ENCODE measurements around the gene SAXO1. TPM values are rescaled to one million over a fixed set of nuclear protein-coding genes. Genes with fewer than 3 reads are reported as not detected.
"Not testable (repeated sequence)": the region's sequence is repeated elsewhere in the genome, so short reads cannot be mapped to it uniquely, and the experiment has no call there.

The SAXO1 gene
- total and polyA plus RNA-seq, 3 donors from 2014 or later = 25.8 to 103 (median 44.0) TPM

DNA sequence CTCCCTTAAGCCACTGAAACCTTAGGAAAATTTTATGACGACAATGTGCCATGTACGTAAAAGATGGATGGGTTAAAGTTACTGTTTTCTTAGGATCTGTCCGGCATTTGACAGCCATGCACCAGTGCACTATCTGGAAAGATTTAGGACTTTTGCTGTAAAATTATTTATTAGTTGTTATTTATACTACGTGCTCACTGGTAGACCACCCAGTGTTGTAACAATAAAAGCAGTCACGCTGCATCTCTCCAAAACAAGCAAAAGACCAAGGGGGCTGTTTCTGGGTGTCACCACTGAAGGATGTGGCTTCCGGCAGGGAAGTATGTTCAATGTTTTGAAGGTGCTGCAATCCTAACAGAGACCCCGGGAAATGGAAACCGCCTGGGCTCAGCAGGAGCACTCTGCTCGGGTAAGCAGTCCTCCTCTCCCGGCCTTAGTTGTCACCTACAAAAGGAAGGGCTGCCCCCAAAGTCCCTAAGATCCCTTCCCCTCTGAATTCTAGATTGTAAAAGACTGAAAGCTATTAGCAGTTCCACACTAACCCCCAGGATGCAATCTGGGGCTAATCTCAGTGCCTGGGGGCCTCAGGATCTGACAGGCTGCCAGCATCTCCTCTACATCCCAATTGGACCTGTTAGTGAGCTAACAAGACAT, 38.6 kb downstream of the SAXO1 start:
- WGBS, 2 donors = 64 to 76% methylated on average over 10 of the region's 10 CpGs
- Histone ChIP-seq H3K9me3 (no peaks in the 10 kb centered on the region), H3K36me3 (ENCODE audit: low read depth, missing control alignments) (no peaks in the 10 kb centered on the region), H3K27me3 (no peaks in the 10 kb centered on the region), H3K4me1 (no peaks in the 10 kb centered on the region), H3K4me3 (no peak overlapping the region), H3K27ac (no peak overlapping the region)
- DNase-seq = no peak
- TF ChIP-seq, protein P1, sequence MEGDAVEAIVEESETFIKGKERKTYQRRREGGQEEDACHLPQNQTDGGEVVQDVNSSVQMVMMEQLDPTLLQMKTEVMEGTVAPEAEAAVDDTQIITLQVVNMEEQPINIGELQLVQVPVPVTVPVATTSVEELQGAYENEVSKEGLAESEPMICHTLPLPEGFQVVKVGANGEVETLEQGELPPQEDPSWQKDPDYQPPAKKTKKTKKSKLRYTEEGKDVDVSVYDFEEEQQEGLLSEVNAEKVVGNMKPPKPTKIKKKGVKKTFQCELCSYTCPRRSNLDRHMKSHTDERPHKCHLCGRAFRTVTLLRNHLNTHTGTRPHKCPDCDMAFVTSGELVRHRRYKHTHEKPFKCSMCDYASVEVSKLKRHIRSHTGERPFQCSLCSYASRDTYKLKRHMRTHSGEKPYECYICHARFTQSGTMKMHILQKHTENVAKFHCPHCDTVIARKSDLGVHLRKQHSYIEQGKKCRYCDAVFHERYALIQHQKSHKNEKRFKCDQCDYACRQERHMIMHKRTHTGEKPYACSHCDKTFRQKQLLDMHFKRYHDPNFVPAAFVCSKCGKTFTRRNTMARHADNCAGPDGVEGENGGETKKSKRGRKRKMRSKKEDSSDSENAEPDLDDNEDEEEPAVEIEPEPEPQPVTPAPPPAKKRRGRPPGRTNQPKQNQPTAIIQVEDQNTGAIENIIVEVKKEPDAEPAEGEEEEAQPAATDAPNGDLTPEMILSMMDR (IDR thresholded peaks at IDR 0.05) = no peak
- TF ChIP-seq POLR2A (IDR thresholded peaks at IDR 0.05) = no peak
- intact Hi-C loops (cut with DNase I; ENCODE audit: low total_unique reads) = no loop called here

DNA sequence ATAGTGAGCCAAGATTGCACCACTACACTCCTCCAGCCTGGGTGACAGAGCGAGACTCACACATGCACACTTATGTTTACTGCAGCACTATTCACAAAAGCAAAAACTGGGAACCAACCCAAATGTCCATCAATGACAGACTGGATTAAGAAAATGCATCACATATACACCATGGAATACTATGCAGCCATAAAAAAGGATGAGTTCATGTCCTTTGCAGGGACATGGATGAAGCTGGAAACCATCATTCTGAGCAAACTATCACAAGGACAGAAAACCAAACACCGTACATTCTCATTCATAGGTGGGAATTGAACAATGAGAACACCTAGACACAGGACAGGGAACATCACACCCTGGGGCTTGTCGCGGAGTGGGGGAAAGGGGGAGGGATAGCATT, 41.8 kb downstream of the SAXO1 start:
- WGBS, 2 donors = 93 to 98% methylated on average over 4 of the region's 4 CpGs
- H3K36me3 ChIP-seq (ENCODE audit: low read depth, missing control alignments); H3K27me3 ChIP-seq; H3K4me1 ChIP-seq; DNase-seq; H3K4me3 ChIP-seq; H3K9me3 ChIP-seq; intact Hi-C loops (cut with DNase I; ENCODE audit: low total_unique reads); H3K27ac ChIP-seq: not testable (repeated sequence)

DNA sequence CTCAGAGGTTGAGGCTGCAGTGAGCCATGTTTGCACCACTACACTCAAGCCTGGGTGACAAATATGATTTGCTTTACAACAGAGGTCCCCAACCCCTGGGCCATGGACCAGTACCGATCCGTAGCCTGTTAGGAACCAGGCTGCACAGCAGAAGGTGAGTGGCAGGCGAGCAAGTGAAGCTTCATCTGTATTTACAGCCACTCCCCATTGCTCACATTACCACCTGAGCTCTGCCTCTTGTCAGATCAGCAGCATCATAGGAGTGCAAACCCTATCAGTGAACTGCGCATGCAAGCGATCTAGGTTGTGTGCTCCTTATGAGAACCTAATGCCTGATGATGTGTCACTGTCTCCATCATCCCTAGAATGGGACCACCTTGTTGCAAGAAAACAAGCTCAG, 42.5 kb downstream of the SAXO1 start:
- intact Hi-C loops (cut with DNase I; ENCODE audit: low total_unique reads) = no loop called here
- H3K36me3 ChIP-seq (ENCODE audit: low read depth, missing control alignments) = no peaks in the 10 kb centered on the region
- H3K9me3 ChIP-seq = no peaks in the 10 kb centered on the region
- no peak overlapping the region for H3K27ac ChIP-seq
- H3K4me1 ChIP-seq = no peaks in the 10 kb centered on the region
- 88 to 100% methylated on average over 4 to 5 of the region's 5 CpGs for WGBS, 2 donors
- no peaks in the 10 kb centered on the region for H3K27me3 ChIP-seq
- H3K4me3 ChIP-seq = no peak overlapping the region
- TF ChIP-seq, protein P1 (IDR thresholded peaks at IDR 0.05) = no peak
- no peak for TF ChIP-seq POLR2A (IDR thresholded peaks at IDR 0.05)
- DNase-seq = no peak

DNA sequence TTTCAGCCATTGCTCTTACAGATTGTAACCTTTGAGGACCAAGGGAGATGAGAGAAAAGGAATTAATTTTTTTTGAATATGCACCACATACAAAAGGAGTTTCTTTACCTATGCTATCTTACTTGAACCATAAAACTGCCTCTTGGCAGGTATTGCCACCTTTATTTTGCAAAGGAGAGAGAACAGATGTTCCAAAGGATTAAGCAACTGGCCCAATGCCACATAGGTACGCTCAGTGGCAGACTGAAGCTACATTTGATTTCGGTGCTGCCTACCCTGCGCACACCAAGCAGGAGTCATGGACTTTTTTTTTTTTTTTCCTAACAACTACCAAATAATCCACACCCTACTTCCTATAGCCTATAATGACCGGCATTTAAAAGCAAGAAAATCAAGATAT, 43.1 kb downstream of the SAXO1 start:
- intact Hi-C loops (cut with DNase I; ENCODE audit: low total_unique reads) = no loop called here
- no peaks in the 10 kb centered on the region for H3K36me3 ChIP-seq (ENCODE audit: low read depth, missing control alignments)
- H3K4me1 ChIP-seq = no peaks in the 10 kb centered on the region
- no peak for DNase-seq
- WGBS, 2 donors = 95 to 99% methylated on average over 4 of the region's 4 CpGs
- TF ChIP-seq, protein P1 (IDR thresholded peaks at IDR 0.05) = no peak
- no peak for TF ChIP-seq POLR2A (IDR thresholded peaks at IDR 0.05)
- H3K4me3 ChIP-seq = no peak overlapping the region
- H3K27ac ChIP-seq = no peak overlapping the region
- H3K27me3 ChIP-seq = no peaks in the 10 kb centered on the region
- H3K9me3 ChIP-seq = no peaks in the 10 kb centered on the region

DNA sequence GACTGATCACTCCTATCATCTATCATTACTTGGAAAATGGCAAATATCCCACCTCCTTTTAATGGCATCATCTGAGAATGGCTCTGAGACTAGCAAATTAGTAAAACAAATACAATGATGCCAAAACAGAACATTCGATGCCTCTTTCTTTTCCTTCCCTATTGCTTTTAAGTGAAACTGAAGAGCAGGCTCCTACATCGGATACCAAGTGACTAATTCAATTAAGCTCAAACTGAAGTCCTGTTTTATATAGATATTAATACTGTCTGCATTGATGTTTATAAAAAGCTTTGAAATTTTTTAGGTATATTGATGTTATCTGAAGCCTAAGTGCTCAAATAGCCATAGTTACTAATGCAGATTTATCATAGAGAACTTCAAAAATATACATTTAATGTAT, 43.9 kb downstream of the SAXO1 start:
- H3K4me3 ChIP-seq = no peak overlapping the region
- H3K4me1 ChIP-seq = no peaks in the 10 kb centered on the region
- no peaks in the 10 kb centered on the region for H3K27me3 ChIP-seq
- no peaks in the 10 kb centered on the region for H3K9me3 ChIP-seq
- DNase-seq = no peak
- intact Hi-C loops (cut with DNase I; ENCODE audit: low total_unique reads) = no loop called here
- no peak for TF ChIP-seq POLR2A (IDR thresholded peaks at IDR 0.05)
- TF ChIP-seq, protein P1 (IDR thresholded peaks at IDR 0.05) = no peak
- H3K27ac ChIP-seq = no peak overlapping the region
- WGBS, 2 donors = 87 to 89% methylated on average over 2 of the region's 2 CpGs
- H3K36me3 ChIP-seq (ENCODE audit: low read depth, missing control alignments) = no peaks in the 10 kb centered on the region

All from testis (tissue), 3 donors.